DOHH2 (cell line): Measurements from ENCODE around the gene REXO4.

Source experiments
- EZH2phosphoT487 ChIP-seq: fragments of 200-600 bp; sonication (generic); IDR thresholded peaks from 2 replicates; pipeline ENCODE4 v1.6.1; 2017; ENCODE audit warnings: borderline replicate concordance, mild to moderate bottlenecking, antibody characterized with exemption, low read length, moderate library complexity, mixed read lengths
- TF ChIP-seq, protein P1 (sequence below): fragments of 200-600 bp; sonication (generic); IDR thresholded peaks from one replicate; pipeline ENCODE4 v1.5.1; 2014; ENCODE audit warnings: antibody characterized with exemption, mild to moderate bottlenecking, low read depth, low read length; ENCODE audit not compliant: poor library complexity, severe bottlenecking

DNA sequence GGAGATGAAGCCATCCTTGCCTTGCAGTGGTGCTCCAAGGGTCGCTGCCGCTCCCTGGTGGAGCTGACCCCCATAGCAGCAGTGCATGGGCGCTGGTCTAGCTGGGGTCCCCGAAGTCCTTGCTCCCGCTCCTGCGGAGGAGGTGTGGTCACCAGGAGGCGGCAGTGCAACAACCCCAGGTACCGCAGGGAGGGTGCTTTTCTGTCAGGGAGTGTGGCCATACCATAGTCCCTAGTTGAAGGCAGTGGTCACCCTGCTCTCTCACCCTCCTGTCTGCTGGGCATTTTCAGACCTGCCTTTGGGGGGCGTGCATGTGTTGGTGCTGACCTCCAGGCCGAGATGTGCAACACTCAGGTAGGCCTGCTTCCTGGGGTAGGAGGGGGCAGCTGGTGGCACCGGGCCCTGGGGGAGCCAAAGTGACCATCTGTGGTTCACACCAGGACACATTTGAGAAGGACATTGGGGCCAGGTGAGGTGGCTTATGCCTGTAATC lies 15.6 kb upstream of the REXO4 start:
- TF ChIP-seq, protein P1, sequence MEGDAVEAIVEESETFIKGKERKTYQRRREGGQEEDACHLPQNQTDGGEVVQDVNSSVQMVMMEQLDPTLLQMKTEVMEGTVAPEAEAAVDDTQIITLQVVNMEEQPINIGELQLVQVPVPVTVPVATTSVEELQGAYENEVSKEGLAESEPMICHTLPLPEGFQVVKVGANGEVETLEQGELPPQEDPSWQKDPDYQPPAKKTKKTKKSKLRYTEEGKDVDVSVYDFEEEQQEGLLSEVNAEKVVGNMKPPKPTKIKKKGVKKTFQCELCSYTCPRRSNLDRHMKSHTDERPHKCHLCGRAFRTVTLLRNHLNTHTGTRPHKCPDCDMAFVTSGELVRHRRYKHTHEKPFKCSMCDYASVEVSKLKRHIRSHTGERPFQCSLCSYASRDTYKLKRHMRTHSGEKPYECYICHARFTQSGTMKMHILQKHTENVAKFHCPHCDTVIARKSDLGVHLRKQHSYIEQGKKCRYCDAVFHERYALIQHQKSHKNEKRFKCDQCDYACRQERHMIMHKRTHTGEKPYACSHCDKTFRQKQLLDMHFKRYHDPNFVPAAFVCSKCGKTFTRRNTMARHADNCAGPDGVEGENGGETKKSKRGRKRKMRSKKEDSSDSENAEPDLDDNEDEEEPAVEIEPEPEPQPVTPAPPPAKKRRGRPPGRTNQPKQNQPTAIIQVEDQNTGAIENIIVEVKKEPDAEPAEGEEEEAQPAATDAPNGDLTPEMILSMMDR = peak; percentile 17
- TF ChIP-seq EZH2phosphoT487 = no peak
